GM12875 (cell line): Measurements from ENCODE around the gene HAUS1.

ENCODE experiments used
- H3K4me3 ChIP-seq: one replicate; pipeline ENCODE4 v1.5.1; 2011; ENCODE audit warnings: low read depth, low read length, control low read depth
- TF ChIP-seq, protein P1 (sequence below): IDR thresholded peaks from 2 replicates; pipeline ENCODE4 v1.5.1; 2011; ENCODE audit warnings: low read depth, mild to moderate bottlenecking, control low read depth, inconsistent platforms, low read length, moderate library complexity, borderline replicate concordance; ENCODE audit not compliant: insufficient read depth

The HAUS1 gene

GRCh38 chr18:46176001-46176400 is 71.8 kb downstream of the HAUS1 start:
- TF ChIP-seq, protein P1, sequence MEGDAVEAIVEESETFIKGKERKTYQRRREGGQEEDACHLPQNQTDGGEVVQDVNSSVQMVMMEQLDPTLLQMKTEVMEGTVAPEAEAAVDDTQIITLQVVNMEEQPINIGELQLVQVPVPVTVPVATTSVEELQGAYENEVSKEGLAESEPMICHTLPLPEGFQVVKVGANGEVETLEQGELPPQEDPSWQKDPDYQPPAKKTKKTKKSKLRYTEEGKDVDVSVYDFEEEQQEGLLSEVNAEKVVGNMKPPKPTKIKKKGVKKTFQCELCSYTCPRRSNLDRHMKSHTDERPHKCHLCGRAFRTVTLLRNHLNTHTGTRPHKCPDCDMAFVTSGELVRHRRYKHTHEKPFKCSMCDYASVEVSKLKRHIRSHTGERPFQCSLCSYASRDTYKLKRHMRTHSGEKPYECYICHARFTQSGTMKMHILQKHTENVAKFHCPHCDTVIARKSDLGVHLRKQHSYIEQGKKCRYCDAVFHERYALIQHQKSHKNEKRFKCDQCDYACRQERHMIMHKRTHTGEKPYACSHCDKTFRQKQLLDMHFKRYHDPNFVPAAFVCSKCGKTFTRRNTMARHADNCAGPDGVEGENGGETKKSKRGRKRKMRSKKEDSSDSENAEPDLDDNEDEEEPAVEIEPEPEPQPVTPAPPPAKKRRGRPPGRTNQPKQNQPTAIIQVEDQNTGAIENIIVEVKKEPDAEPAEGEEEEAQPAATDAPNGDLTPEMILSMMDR: no peak
- H3K4me3 ChIP-seq: no peak overlapping the region
